Mesothelial cell of epicardium (in vitro differentiated cells): ENCODE data around the gene OR4F15. TPM values are rescaled to one million over a fixed set of nuclear protein-coding genes. Genes with fewer than 3 reads are reported as not detected.

ENCODE experiments used
- DNase-seq, 2 experiments: peaks; one replicate each; pipeline ENCODE4 v3.0.0; 2021; ENCODE audit warnings: low spot score in 2 of 2; ENCODE audit not compliant: unreplicated experiment in 2 of 2
- H3K27ac Mint-ChIP-seq: 2 replicates; pipeline ENCODE4 v1.8.0; 2021; ENCODE audit warnings: mixed read lengths
- H3K27me3 Mint-ChIP-seq: 2 replicates; pipeline ENCODE4 v1.8.0; 2021; ENCODE audit warnings: low read depth, mixed read lengths
- H3K36me3 Mint-ChIP-seq: 2 replicates; pipeline ENCODE4 v1.8.0; 2021; ENCODE audit warnings: mixed read lengths
- H3K4me1 Mint-ChIP-seq: 2 replicates; pipeline ENCODE4 v1.8.0; 2021; ENCODE audit warnings: mixed read lengths
- H3K4me3 Mint-ChIP-seq: 2 replicates; pipeline ENCODE4 v1.8.0; 2021; ENCODE audit warnings: mild to moderate bottlenecking, moderate library complexity, mixed read lengths
- H3K9me3 Mint-ChIP-seq: 2 replicates; pipeline ENCODE4 v1.8.0; 2021; ENCODE audit warnings: mixed read lengths
- total RNA-seq: library from RNA; stranded (reverse); gene quantifications from 3 replicates; pipeline ENCODE4 v1.2.1, GENCODE V29; 2021
- TF ChIP-seq, protein P1 (sequence below): fragments of 200-600 bp; sonication (generic); IDR thresholded peaks from one replicate; pipeline ENCODE4 v1.5.0; 2021; ENCODE audit warnings: antibody characterized with exemption; ENCODE audit not compliant: unreplicated experiment

The OR4F15 gene
- total RNA-seq, 1 donor from 2014 or later, result not detected

DNA sequence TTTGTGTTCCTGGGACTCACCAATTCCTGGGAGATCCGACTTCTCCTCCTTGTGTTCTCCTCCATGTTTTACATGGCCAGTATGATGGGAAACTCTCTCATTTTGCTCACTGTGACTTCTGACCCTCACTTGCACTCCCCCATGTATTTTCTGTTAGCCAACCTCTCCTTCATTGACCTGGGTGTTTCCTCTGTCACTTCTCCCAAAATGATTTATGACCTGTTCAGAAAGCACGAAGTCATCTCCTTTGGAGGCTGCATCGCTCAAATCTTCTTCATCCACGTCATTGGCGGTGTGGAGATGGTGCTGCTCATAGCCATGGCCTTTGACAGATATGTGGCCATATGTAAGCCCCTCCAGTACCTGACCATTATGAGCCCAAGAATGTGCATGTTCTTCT lies 16.8 kb downstream of the OR4F15 start:
- Mint-ChIP-seq H3K4me3 (no peak overlapping the region), H3K27ac (no peak overlapping the region), H3K9me3 (peaks cover 29% of the 10 kb centered on the region), H3K27me3 (peaks cover 22% of the 10 kb centered on the region), H3K4me1 (no peaks in the 10 kb centered on the region), H3K36me3 (no peaks in the 10 kb centered on the region)
- no peak for DNase-seq
- TF ChIP-seq, protein P1, sequence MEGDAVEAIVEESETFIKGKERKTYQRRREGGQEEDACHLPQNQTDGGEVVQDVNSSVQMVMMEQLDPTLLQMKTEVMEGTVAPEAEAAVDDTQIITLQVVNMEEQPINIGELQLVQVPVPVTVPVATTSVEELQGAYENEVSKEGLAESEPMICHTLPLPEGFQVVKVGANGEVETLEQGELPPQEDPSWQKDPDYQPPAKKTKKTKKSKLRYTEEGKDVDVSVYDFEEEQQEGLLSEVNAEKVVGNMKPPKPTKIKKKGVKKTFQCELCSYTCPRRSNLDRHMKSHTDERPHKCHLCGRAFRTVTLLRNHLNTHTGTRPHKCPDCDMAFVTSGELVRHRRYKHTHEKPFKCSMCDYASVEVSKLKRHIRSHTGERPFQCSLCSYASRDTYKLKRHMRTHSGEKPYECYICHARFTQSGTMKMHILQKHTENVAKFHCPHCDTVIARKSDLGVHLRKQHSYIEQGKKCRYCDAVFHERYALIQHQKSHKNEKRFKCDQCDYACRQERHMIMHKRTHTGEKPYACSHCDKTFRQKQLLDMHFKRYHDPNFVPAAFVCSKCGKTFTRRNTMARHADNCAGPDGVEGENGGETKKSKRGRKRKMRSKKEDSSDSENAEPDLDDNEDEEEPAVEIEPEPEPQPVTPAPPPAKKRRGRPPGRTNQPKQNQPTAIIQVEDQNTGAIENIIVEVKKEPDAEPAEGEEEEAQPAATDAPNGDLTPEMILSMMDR, result no peak

DNA sequence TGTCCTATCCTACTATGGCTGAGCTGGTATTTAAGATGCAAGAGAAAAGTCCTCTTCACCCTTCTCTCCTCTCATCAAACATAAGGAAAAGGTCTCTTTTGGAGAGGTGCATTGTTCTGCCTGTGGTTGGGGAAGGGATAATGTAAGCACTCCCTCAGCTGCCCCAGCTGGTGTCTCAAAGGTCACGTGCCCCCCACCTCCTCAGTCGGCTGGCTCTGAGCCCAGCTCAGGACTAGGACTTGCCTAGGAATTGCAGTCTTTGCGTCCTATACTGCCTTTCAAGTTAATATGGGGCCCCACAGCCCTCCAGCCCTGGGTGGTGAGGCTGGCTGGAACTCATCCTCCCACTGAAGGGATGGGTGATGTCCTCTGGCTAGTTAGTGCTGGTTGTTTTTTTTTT lies 29.7 kb downstream of the OR4F15 start:
- no peak overlapping the region for H3K27ac Mint-ChIP-seq
- peaks cover 33% of the 10 kb centered on the region for H3K27me3 Mint-ChIP-seq
- H3K9me3 Mint-ChIP-seq, result peaks cover 9% of the 10 kb centered on the region
- DNase-seq, result no peak
- H3K36me3 Mint-ChIP-seq, result no peaks in the 10 kb centered on the region
- no peak overlapping the region for H3K4me3 Mint-ChIP-seq
- TF ChIP-seq, protein P1, result no peak
- no peaks in the 10 kb centered on the region for H3K4me1 Mint-ChIP-seq

DNA sequence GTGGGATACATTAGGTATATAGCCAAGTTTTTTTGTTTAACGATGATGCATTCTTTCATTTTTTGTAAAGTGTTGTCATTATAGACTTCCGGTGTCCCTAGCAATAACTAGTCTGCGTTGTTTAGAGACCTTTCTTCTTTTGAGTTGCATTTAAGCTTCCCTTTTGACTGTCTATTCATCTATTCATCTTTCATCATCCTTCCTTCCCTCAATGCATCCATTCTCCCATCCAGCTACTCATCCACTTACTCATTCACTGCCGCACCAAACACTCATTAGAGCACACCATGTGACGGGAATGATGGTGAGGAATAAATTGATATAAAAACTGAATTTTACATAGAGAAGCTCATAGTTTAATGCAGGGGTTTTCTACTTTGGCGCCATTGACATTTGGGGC lies 32.9 kb downstream of the OR4F15 start:
- Mint-ChIP-seq H3K4me1 (no peaks in the 10 kb centered on the region), H3K9me3 (no peaks in the 10 kb centered on the region), H3K27me3 (peaks cover 42% of the 10 kb centered on the region), H3K27ac (no peak overlapping the region), H3K4me3 (no peak overlapping the region), H3K36me3 (no peaks in the 10 kb centered on the region)
- no peak for DNase-seq
- TF ChIP-seq, protein P1, result no peak

DNA sequence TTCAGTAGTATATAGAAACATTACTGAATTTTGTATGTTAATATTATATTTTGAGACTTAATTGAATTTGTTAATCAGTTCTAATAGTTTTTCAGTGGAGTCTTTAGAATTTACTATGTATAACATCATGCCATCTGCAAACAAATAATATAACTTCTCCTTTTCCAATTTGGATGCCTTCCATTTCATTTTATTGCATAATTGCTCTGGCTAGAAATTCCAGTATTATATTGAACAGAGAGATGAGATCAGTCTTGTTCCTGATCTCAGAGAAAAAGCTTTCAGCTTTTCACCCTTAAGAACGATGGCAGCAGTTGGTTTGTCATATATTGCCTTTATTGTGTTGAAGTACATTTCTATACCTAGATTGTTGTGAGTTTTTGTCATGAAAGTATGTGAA lies 40.4 kb downstream of the OR4F15 start:
- Mint-ChIP-seq H3K4me3 (no peak overlapping the region), H3K4me1 (no peaks in the 10 kb centered on the region), H3K36me3 (no peaks in the 10 kb centered on the region), H3K27ac (no peak overlapping the region), H3K9me3 (no peaks in the 10 kb centered on the region), H3K27me3 (peaks cover 13% of the 10 kb centered on the region)
- no peak for DNase-seq
- TF ChIP-seq, protein P1, result no peak

Other genes starting within 250 kb of the OR4F15 start
- 49.3 to 51.9 TPM (median 51.2 TPM) in 3 replicates for gene TM2D3, start 159.8 kb upstream of the OR4F15 start, total RNA-seq
- 18.1 to 22.4 TPM (median 21.0 TPM) in 3 replicates for gene TARS3, start 87.7 kb upstream of the OR4F15 start, total RNA-seq
- not detected in 3 replicates for gene OR4F6, start 8.7 kb upstream of the OR4F15 start, total RNA-seq